ENCODE measurements around the gene CLEC19A.

Gene CLEC19A

DNA sequence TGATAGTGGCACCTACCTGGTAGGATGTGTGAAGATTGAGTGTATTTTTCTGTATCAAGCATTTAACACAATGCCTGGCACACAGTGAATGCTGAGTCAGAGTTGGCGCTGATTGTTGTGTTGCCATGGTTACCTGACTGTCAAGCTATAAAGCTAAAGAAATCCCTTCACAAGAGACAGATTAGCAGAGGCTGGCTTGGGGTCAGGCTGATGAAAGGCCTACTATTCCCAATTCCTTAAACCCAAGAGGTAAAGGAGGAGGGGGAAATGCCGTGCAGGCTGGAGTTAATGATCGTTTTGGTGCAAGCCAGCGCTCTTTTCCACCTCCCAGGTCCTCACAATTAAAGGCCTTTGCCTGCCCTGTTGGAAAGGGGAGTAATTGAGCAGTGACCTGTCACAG is 5.9 kb downstream of the CLEC19A start:
- in situ Hi-C loops (cut with HindIII; ENCODE audit: low pct_ligation_motif_present, low sequenced_read_pairs): no loop called here
- Histone ChIP-seq H3K36me3 (replicated peaks) (no peaks in the 10 kb centered on the region), H3K27me3 (replicated peaks) (no peaks in the 10 kb centered on the region), H3K4me3 (ENCODE audit: low read depth, low read length) (no peak overlapping the region), H3K27ac (no peak overlapping the region)
- no peak for TF ChIP-seq CTCF (IDR thresholded peaks at IDR 0.05; ENCODE audit: low read depth, low read length, missing control alignments)
- DNase-seq: no peak

DNA sequence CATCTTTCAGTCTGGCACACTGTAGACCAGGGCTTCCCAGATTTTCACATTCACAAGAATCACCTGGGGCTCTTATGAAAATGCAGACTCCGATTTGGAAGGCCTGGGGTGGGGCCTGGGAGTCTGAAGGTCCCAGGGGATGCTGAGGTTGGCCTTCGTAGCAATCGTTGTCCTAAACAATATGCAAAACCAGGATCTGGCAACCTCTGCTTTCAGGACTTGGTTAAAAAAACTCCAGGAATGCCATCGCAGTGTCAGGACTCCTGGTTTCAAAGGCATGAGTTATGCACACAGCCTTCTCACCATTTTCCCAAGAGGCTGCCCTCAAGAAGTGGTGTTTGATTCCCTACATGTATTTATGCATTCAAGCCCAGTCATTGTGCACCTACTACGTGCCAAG is 6.7 kb downstream of the CLEC19A start:
- no peak overlapping the region for H3K27ac ChIP-seq
- no peaks in the 10 kb centered on the region for H3K27me3 ChIP-seq (replicated peaks)
- no peak for TF ChIP-seq CTCF (IDR thresholded peaks at IDR 0.05; ENCODE audit: low read depth, low read length, missing control alignments)
- no peaks in the 10 kb centered on the region for H3K36me3 ChIP-seq (replicated peaks)
- DNase-seq: no peak
- H3K4me3 ChIP-seq (ENCODE audit: low read depth, low read length): no peak overlapping the region
- in situ Hi-C loops (cut with HindIII; ENCODE audit: low pct_ligation_motif_present, low sequenced_read_pairs): no loop called here

DNA sequence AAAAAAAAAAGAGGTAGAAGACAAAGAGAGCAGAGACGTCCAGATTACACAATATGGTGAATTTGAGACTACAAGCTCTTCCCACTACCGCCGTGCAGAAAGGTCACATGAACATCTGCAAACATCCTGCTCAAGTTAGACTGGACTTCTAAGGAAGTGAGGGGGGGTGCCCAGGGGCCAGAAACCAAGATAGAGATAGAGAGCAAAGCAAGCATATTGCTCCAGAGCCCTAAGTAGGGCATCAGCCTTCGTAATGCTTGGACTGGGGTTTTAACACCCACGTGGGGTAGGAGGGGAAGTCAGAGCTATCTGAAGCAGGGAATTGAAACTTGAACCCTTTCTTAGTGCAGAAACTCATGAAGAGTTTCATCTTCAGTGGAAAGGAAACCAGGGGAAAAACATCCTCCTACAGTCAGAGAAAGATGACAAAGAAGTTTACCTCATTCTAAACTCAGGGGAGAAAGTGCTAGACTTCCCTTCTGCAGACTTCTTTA is 8.7 kb downstream of the CLEC19A start:
- no peak for TF ChIP-seq CTCF (IDR thresholded peaks at IDR 0.05; ENCODE audit: low read depth, low read length, missing control alignments)
- H3K36me3 ChIP-seq (replicated peaks): no peaks in the 10 kb centered on the region
- no peak overlapping the region for H3K4me3 ChIP-seq (ENCODE audit: low read depth, low read length)
- DNase-seq: no peak
- H3K27ac ChIP-seq: no peak overlapping the region
- no peaks in the 10 kb centered on the region for H3K27me3 ChIP-seq (replicated peaks)
- in situ Hi-C loops (cut with HindIII; ENCODE audit: low pct_ligation_motif_present, low sequenced_read_pairs): no loop called here

GRCh38 chr16:19295393-19295792 is 9.9 kb downstream of the CLEC19A start:
- no peaks in the 10 kb centered on the region for H3K27me3 ChIP-seq (replicated peaks)
- DNase-seq: no peak
- H3K36me3 ChIP-seq (replicated peaks): no peaks in the 10 kb centered on the region
- in situ Hi-C loops (cut with HindIII; ENCODE audit: low pct_ligation_motif_present, low sequenced_read_pairs): no loop called here
- no peak overlapping the region for H3K4me3 ChIP-seq (ENCODE audit: low read depth, low read length)
- TF ChIP-seq CTCF (IDR thresholded peaks at IDR 0.05; ENCODE audit: low read depth, low read length, missing control alignments): no peak
- H3K27ac ChIP-seq: no peak overlapping the region

- no peak for TF ChIP-seq CTCF (IDR thresholded peaks at IDR 0.05; ENCODE audit: low read depth, low read length, missing control alignments)
- in situ Hi-C loops (cut with HindIII; ENCODE audit: low pct_ligation_motif_present, low sequenced_read_pairs): no loop called here
- no peaks in the 10 kb centered on the region for H3K27me3 ChIP-seq (replicated peaks)
- H3K36me3 ChIP-seq (replicated peaks): no peaks in the 10 kb centered on the region
- DNase-seq: no peak
- no peak overlapping the region for H3K27ac ChIP-seq
- no peak overlapping the region for H3K4me3 ChIP-seq (ENCODE audit: low read depth, low read length)
Observed at GRCh38 chr16:19297454-19297853, 11.9 kb downstream of the CLEC19A start.

- Histone ChIP-seq H3K27ac (no peak overlapping the region), H3K36me3 (replicated peaks) (no peaks in the 10 kb centered on the region), H3K4me3 (ENCODE audit: low read depth, low read length) (no peak overlapping the region), H3K27me3 (replicated peaks) (no peaks in the 10 kb centered on the region)
- DNase-seq: no peak
- in situ Hi-C loops (cut with HindIII; ENCODE audit: low pct_ligation_motif_present, low sequenced_read_pairs): no loop called here
- TF ChIP-seq CTCF (IDR thresholded peaks at IDR 0.05; ENCODE audit: low read depth, low read length, missing control alignments): no peak
Observed at GRCh38 chr16:19299565-19299964, 14.0 kb downstream of the CLEC19A start.
